CD4-positive, alpha-beta T cell treated with Interferon alpha-2 for 1 hour (primary cell): ENCODE results near the gene RCOR3.

Experiments
- DNase-seq, 2 donors: peaks; one replicate each; pipeline ENCODE4 v3.0.0-alpha.2; 2020 to 2022

RCOR3 gene

DNA sequence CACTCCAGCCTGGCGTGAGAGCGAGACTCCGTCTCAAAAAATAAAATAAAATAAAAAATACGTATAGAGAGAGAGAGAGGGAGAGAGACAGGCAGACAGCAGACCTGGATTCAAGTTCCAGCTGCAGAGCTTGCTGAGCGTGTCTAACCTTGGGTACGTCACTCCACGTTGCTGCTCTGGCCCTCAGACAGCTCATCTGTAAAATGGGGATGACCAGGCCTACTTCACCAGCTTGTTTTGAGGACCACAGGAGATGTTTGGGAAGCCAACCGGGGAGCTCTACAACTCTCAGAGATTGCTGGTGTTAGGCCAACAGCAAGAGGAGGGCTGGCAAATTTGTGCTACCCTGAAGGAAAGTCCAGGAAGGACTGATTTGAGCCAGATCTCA lies 67.0 kb downstream of the RCOR3 start:
- no peak for DNase-seq

- peak; percentile 25 to 62 for DNase-seq
Measured at GRCh38 chr1:211326528-211327345, 67.6 kb downstream of the RCOR3 start, which contains the start of gene TRAF5. Gene TRAF5 (plus strand): TSS chr1:211326833. CDS start chr1:211353240, 26,407 bp downstream.

DNA sequence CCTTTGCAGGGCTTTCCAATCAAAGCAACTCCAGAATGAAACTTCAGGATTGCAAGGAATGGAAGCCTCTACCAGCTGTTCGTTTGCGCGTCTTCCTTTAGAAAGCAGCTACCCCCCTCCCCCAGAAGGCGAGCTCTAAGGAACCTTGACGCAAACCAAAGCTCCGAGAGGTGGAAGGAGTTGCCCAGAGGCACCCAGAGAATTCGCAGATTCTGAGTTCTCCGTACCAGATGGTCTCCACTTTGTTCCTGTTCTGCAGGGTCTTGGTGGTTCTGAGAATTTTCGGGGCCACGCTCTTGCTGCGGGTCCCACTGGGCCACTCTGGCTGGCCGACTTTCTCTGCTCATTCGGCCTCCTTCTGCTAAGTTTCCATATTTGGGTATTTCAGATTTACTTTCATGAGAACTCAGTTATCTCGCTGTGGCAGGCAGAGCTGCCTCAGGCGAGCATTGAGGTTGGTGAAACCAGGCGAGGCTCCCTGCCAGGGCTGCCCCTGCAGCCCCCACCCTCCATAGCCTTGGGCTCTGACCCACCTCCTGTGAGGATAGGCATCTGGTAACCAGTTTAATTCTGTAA lies 68.3 kb downstream of the RCOR3 start:
- peak in 1 of 2 donors; percentile 35 for DNase-seq

GRCh38 chr1:211328084-211328694 lies 69.0 kb downstream of the RCOR3 start:
- no peak for DNase-seq

DNA sequence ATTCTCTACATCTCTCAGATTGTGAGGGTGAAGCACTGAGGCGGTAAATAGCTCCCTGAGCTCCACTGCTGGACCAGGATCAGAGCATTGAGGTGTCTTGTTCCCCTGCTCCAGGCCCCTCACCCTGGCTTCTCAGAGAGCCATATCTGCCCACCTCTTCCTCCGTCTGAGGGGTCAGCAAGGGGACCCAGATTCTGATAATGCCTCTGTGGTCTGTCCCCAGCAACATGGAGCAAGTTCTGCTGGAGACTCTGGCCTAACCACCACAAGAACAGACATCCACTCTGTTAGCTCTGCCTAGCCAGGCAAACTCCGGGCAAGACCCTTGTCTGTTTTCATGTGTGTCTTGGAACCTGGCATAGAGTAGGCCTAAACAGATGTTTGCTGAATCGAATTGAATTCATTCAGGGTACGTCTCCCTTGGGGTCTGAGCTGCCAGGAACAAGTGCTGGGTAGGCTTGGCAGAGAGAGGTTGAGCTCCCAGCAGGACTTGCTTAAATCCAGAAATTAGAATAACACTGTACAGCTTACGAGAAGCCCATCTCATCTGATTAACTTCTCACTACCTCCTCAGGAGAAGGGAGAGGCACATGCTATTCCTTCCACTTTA lies 69.8 kb downstream of the RCOR3 start:
- DNase-seq = no peak

- DNase-seq = peak; percentile 22 to 35
Measured at GRCh38 chr1:211329764-211330201, 70.6 kb downstream of the RCOR3 start.

DNA sequence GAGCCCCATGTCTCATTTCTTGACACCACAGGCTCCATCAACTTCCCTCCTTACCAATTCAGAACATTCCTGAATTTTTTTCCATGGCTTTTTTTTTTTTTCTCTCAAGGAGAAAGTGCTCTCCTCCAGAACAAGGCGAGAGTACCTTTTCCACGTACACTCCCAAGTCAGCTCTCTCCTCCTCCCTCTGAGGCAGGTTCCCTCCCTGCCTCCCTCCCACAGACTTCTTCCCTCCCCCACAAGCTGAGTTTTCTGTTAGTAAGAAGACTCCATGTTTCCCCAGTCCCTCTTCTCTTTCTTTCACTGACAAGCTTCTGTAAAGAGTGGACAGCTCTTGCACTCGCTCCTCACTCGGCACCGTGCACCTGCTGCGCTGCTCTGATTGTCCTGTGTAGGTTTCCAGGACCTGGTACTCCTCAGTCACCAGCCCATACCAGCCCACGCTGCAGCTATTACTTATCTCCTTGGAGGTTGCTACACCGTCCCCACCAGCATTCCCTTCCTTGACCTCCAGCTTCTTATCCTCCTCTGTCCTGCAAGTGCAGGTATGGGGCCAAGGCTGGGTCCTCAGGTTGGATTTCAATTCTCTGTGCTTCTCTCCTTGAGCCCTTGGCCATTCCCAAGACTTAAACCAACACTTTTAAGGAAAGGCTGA lies 71.2 kb downstream of the RCOR3 start:
- no peak for DNase-seq

- no peak for DNase-seq
Measured at GRCh38 chr1:211331011-211331709, 72.0 kb downstream of the RCOR3 start.

GRCh38 chr1:211332036-211332616 lies 73.0 kb downstream of the RCOR3 start:
- DNase-seq = no peak

- DNase-seq = no peak
Measured at GRCh38 chr1:211332830-211333229, 73.7 kb downstream of the RCOR3 start.

DNA sequence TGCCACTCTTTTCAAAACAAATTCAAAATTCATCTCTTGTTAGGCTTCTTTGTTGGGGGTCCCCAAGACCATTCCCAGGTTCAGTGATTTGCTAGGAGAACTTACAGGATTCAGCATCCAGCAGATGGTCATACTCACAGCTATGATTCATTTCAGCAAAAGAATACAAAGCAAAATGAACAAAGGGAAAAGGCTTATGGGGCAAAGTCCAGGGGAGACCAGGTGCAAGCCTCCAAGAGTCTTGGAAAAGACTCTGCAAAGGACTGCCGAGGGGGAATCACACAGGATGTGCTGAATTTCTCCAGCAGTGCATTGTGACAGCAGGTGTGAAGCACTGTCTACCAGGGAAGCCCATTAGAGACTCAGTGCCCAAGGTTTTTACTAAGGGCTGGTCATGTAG lies 74.7 kb downstream of the RCOR3 start:
- DNase-seq = no peak

GRCh38 chr1:211334986-211335385 lies 75.8 kb downstream of the RCOR3 start:
- no peak for DNase-seq

DNA sequence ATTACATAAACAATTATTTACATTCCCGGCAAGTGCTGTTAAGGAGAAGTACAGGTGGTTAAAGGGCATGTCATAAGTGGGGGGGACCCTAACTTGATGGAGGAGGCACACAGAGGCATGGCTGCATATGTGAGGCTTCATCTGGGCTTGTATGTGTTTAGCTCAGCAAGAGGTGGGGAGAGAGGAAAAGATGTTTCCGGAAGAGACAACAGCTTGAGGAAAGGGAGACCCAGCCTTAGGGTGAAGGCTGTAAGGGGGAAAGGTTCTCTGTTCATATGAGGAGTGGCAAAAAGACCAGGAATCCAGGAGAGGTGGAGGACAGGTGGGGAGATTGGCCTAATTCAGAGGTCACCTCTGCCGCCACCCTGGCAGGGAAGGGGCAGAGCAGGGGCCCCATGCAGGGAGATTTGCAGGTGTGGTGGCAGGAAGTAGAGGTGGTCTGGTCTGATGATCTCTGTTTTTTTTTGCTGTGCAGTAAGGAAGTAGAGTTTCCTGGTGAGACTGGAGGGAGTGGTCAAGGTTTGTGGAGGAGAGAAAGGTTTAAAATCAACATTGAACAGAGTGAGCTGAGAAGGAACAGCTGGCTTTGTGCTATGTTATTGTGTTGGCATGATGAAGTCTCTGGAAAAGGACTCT lies 76.5 kb downstream of the RCOR3 start:
- peak; percentile 31 to 39 for DNase-seq

DNA sequence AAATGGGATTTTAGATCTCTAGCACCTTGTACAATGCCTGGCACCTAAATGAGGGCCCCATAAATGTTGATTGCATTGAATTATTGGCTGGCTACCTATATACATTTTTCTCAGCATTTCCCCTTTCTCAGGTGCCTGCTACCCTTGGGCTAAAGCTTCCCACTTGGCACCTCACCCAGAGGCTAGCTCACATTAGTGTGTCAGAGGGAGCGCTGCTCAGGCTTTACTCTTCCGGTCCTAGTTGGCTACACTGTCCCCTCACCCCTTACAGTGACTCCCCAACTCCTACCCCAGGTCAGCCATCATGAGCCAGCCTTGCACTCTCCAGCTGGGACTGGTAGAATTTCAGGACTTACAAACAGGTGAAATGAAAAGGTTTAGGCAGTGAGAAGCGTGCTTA lies 77.0 kb downstream of the RCOR3 start:
- DNase-seq = no peak

DNA sequence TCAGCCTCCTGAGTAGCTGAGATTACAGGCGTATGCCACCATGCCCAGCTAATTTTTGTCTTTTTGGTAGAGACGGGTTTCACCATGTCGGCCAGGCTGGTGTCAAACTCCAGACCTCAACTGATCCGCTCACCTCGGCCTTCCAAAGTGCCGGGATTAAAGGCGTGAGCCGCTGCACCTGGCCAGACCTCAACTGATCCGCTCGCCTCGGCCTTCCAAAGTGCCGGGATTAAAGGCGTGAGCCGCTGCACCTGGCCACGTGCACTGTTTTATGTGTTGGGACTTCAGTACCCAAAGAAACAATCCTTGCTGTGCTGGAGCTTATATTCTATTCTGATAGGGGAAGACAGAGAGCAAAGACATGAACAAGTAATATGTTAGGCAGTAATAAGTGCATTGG lies 77.6 kb downstream of the RCOR3 start:
- no peak for DNase-seq

GRCh38 chr1:211337430-211338223 lies 78.5 kb downstream of the RCOR3 start:
- no peak for DNase-seq

GRCh38 chr1:211338224-211338620 lies 79.1 kb downstream of the RCOR3 start:
- no peak for DNase-seq

DNA sequence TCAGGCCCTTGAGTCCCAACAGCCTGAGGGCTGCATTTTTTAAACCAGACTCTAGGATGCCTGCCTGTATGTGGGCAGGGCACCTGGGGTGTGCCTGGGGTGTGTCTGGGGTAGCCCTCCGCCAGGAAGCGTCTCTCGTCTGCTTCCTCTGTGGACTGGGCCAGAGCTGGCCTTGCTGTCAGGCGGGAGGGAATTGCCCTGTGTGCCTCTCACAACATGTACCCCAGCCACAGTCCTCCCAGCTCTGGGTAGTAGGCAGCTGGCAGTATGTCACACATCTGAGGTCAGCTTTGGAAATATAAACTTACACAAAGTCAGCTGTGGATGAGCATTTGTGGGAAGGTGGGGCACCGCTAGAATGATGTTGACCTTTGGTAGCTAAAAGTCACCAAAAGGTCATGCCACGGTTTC lies 80.5 kb downstream of the RCOR3 start:
- DNase-seq = peak in 1 of 2 donors; percentile 23

DNA sequence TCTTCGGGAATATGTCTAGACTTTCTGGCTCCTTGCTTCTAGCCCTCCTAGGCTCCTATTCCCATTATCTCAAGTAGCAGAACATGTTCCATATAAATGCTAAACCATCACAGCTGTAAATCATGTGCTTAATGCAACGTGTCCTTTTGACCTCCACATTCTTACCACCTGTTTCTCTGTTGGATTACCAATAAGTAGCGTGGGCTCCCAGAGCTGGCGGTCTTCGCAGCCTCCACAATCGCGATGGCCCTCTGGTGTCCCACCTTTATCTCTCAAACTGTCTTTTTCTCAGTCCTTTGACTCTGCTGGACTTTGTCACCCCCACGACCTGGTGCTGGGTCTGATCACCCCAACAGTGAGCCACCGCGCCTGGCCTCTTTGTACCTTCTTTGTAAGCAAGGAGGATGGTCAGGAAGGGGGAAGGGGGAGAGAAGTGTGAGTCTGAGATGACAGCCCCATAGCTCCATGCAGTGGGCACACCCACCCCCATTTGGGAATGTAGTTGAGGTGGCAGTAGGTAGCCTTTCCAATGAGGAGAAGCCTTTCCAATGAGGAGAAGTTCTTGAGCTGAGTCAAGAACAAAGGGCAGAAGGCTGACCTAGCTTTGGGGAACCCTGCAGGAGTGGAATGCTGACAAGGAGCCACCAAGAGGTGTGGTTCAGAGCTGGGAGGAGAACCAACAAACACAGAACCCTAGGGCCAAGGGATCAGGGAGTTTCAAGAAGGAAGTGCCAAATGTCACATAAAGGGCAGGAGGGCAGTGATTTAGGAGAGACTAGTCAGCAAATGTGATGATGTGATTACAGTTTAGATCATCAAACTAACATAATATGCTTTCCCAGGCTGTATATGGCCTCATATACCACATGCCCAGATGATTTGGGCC lies 81.7 kb downstream of the RCOR3 start:
- DNase-seq = no peak

DNA sequence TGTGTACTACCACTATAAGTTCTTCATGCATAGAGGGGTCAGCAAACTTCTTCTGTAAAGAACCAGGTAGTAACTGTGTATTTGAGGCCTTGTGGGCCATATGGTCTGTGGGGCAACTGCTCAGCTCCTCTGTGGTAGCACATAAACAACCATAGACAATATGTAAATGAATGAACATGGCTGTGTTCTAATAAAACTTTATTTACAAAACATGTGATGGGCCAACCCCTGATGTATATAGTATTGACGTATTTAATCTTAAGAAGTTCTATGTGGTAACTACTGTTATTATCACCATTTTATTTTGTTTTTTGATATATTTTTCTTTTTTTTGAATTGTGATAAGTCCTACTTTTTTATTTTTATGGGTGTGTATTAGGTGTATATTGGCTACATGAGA lies 82.8 kb downstream of the RCOR3 start:
- no peak for DNase-seq
